SK-N-SH treated with all-trans-retinoic acid at 6 μM for 48 hours (cell line): ENCODE measurements around the gene RASA2.

ENCODE experiments used
- ATAC-seq: fragments of 200-7000 bp; cut with Tn5 transposase; 3 replicates; pipeline ENCODE4 v1.9.1; 2020; ENCODE audit warnings: mild to moderate bottlenecking, moderate library complexity
- ARNTL ChIP-seq: fragments of 450-650 bp; formaldehyde crosslinking; IDR thresholded peaks from 2 replicates; pipeline ENCODE4 v1.5.0; 2020; ENCODE audit warnings: low read depth, mild to moderate bottlenecking, moderate library complexity, borderline replicate concordance
- BACH2 ChIP-seq: fragments of 250-450 bp; sonication (Bioruptor Pico); IDR thresholded peaks from 2 replicates; pipeline ENCODE4 v1.9.0; 2021; ENCODE audit warnings: mild to moderate bottlenecking, borderline replicate concordance
- CSDC2 ChIP-seq: fragments of 250-450 bp; sonication (Bioruptor Pico); IDR thresholded peaks from 2 replicates; pipeline ENCODE4 v1.5.0; 2020; ENCODE audit warnings: mild to moderate bottlenecking, moderate library complexity
- ESRRG ChIP-seq: fragments of 250-450 bp; sonication (Bioruptor Pico); IDR thresholded peaks from 2 replicates; pipeline ENCODE4 v1.6.1; 2021; ENCODE audit warnings: mild to moderate bottlenecking
- GLIS3 ChIP-seq: fragments of 250-450 bp; sonication (Bioruptor Pico); IDR thresholded peaks from 2 replicates; pipeline ENCODE4 v1.5.0; 2020; ENCODE audit warnings: mild to moderate bottlenecking, moderate library complexity
- ISL1 ChIP-seq: fragments of 250-450 bp; sonication (Bioruptor Pico); IDR thresholded peaks from 2 replicates; pipeline ENCODE4 v2.1.2; 2022; ENCODE audit warnings: mild to moderate bottlenecking, moderate library complexity
- OSR1 ChIP-seq: fragments of 250-450 bp; sonication (Bioruptor Pico); IDR thresholded peaks from 2 replicates; pipeline ENCODE4 v1.8.0; 2022; ENCODE audit warnings: moderate library complexity, mild to moderate bottlenecking, inconsistent platforms
- PPARA ChIP-seq: fragments of 250-450 bp; sonication (Bioruptor Pico); IDR thresholded peaks from 2 replicates; pipeline ENCODE4 v1.5.0; 2020; ENCODE audit warnings: mild to moderate bottlenecking, borderline replicate concordance
- RARB ChIP-seq: fragments of 250-450 bp; sonication (Bioruptor Pico); IDR thresholded peaks from 2 replicates; pipeline ENCODE4 v1.8.0; 2021; ENCODE audit warnings: mild to moderate bottlenecking, moderate library complexity
- SNAI2 ChIP-seq: fragments of 250-450 bp; sonication (Bioruptor Pico); IDR thresholded peaks from 2 replicates; pipeline ENCODE4 v1.5.0; 2020; ENCODE audit warnings: mild to moderate bottlenecking, moderate library complexity
- TCF4 ChIP-seq: fragments of 250-450 bp; sonication (Bioruptor Pico); IDR thresholded peaks from 2 replicates; pipeline ENCODE4 v1.8.0; 2021; ENCODE audit warnings: mild to moderate bottlenecking, moderate library complexity, borderline replicate concordance
- TOX ChIP-seq: fragments of 250-450 bp; sonication (Bioruptor Pico); IDR thresholded peaks from 2 replicates; pipeline ENCODE4 v1.8.0; 2021; ENCODE audit warnings: mild to moderate bottlenecking, moderate library complexity, borderline replicate concordance
- ZFP3 ChIP-seq: fragments of 250-450 bp; sonication (Bioruptor Pico); IDR thresholded peaks from 2 replicates; pipeline ENCODE4 v1.5.0; 2020; ENCODE audit warnings: mild to moderate bottlenecking, moderate library complexity
- ZFP30 ChIP-seq: fragments of 450-650 bp; formaldehyde crosslinking; IDR thresholded peaks from 2 replicates; pipeline ENCODE4 v1.5.0; 2022; ENCODE audit warnings: mild to moderate bottlenecking, moderate library complexity
- ZNF565 ChIP-seq: fragments of 450-650 bp; formaldehyde crosslinking; conservative IDR thresholded peaks from 2 replicates; pipeline ENCODE4 v1.5.0; 2020; ENCODE audit warnings: low read depth, mild to moderate bottlenecking, moderate library complexity
- ZNF70 ChIP-seq: fragments of 450-650 bp; formaldehyde crosslinking; IDR thresholded peaks from 2 replicates; pipeline ENCODE4 v1.5.0; 2020; ENCODE audit warnings: mild to moderate bottlenecking, moderate library complexity
- ZNF8 ChIP-seq: fragments of 450-650 bp; formaldehyde crosslinking; IDR thresholded peaks from 2 replicates; pipeline ENCODE4 v1.5.0; 2020; ENCODE audit warnings: mild to moderate bottlenecking, moderate library complexity
- TF ChIP-seq, protein P1 (sequence below): fragments of 250-450 bp; sonication (Bioruptor Pico); IDR thresholded peaks from 2 replicates; pipeline ENCODE4 v1.5.1; 2020; ENCODE audit warnings: low read depth, mild to moderate bottlenecking, moderate library complexity
- TF ChIP-seq, protein P2 (sequence below): fragments of 250-450 bp; sonication (Bioruptor Pico); IDR thresholded peaks from 2 replicates; pipeline ENCODE4 v1.8.0; 2021; ENCODE audit warnings: low read depth, mild to moderate bottlenecking, moderate library complexity, borderline replicate concordance
- TF ChIP-seq, protein P3 (sequence below): fragments of 250-450 bp; sonication (Bioruptor Pico); IDR thresholded peaks from 2 replicates; pipeline ENCODE4 v1.5.0; 2020; ENCODE audit warnings: mild to moderate bottlenecking, moderate library complexity

Gene RASA2

DNA sequence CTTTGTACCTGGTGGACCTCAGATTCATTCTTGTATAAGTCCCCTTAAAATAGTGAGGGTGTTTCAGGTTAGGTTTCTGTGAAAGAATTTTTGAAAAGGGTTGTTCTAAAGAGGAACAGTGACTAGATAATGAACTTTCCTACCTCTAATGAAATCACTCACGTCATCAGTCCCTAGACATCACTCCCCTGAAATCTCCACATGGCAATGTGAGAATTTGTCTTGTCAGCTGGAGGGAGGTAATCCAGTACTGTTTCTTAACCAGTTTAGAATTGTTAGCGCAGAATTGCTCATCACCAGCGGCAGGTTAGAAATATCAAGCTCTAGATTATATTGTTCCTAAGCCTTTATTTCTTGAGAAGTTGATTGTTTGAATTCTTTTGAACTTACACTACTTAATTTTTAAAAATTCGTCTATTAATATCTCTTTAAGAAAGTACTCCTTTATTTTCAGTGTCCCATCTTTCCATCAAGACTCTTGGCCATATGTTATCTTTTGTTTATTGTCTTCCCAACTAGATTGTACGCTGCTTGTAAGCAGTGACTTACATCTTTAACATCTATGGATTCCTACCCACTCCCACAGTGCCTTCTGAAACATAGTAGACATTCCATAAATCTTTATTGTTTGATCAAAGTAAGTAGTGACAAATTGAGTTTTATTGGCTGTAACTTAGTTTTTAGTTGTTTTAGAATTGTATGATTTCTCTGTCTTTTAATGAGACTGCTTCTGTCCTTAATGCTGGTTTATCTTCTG is 52.8 kb downstream of the RASA2 start (continued):
- TF ChIP-seq, protein P1, sequence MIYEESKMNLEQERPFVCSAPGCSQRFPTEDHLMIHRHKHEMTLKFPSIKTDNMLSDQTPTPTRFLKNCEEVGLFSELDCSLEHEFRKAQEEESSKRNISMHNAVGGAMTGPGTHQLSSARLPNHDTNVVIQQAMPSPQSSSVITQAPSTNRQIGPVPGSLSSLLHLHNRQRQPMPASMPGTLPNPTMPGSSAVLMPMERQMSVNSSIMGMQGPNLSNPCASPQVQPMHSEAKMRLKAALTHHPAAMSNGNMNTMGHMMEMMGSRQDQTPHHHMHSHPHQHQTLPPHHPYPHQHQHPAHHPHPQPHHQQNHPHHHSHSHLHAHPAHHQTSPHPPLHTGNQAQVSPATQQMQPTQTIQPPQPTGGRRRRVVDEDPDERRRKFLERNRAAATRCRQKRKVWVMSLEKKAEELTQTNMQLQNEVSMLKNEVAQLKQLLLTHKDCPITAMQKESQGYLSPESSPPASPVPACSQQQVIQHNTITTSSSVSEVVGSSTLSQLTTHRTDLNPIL (CRISPR knock-in tag), result no peak
- TF ChIP-seq ISL1 (CRISPR knock-in tag) (no peak), TCF4 (CRISPR knock-in tag) (no peak), ZNF8 (CRISPR knock-in tag) (no peak), RARB (CRISPR knock-in tag) (no peak), CSDC2 (CRISPR knock-in tag) (no peak), ZFP30 (no peak)

DNA sequence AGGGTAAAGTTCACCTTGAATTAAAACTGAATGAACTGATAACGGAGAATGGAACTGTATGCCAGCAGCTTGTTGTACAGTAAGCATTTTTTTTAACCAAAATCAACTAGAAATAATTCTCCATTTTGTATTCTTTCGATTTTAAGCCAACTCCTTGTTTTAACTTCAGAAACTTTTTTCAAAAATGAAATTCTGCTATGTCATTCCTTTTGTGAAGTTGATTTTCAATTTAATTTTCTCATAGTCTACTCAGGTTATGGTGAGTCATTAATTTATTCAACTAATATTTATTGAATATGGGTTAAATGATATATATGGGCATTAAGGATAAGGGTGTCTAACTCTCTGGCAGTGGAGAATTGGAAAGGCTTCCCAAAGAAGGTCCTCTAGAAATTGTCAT is 53.7 kb downstream of the RASA2 start:
- ATAC-seq, result no peak

DNA sequence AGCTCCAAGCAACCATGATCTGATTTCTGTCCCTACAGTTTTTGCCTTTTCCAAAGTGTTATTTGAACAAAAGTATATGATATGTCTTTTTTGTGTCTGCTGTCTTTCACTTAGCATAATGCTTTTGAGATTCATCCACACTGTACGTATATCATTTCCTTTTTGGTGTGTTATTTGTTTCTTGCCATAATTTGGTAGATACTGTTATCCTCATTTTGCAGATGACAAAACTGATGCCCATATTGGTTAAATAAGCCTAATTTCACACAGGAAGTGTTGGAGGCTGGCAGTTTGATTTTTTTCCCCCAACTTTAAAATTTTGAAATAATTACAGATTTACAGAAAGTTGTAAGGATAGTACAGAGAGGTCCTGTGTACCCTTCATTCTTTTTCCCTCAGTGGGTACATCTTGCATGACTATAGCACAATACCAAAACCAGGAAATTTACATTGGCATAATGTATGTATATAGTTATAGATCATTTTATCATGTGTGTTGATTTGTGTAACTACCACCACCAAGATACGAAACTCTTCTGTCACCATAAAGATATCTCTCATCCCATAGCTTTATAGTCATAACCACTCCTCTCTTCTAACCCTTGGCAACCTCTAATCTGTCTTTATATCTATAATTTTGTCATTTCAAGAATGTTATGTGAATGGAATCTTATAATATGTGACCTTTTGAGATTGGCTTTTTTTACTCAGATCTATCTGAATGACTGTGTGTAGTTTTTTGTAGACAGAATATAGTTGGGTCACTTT is 55.6 kb downstream of the RASA2 start:
- no peak for ATAC-seq
- no peak for TF ChIP-seq TOX (CRISPR knock-in tag)
- TF ChIP-seq TCF4 (CRISPR knock-in tag), result no peak
- TF ChIP-seq, protein P2, sequence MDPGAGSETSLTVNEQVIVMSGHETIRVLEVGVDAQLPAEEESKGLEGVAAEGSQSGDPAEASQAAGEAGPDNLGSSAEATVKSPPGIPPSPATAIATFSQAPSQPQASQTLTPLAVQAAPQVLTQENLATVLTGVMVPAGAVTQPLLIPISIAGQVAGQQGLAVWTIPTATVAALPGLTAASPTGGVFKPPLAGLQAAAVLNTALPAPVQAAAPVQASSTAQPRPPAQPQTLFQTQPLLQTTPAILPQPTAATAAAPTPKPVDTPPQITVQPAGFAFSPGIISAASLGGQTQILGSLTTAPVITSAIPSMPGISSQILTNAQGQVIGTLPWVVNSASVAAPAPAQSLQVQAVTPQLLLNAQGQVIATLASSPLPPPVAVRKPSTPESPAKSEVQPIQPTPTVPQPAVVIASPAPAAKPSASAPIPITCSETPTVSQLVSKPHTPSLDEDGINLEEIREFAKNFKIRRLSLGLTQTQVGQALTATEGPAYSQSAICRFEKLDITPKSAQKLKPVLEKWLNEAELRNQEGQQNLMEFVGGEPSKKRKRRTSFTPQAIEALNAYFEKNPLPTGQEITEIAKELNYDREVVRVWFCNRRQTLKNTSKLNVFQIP (CRISPR knock-in tag), result no peak
- TF ChIP-seq ZNF565, result no peak
- TF ChIP-seq ZNF8 (CRISPR knock-in tag), result no peak
- no peak for TF ChIP-seq PPARA (CRISPR knock-in tag)
- TF ChIP-seq, protein P3, sequence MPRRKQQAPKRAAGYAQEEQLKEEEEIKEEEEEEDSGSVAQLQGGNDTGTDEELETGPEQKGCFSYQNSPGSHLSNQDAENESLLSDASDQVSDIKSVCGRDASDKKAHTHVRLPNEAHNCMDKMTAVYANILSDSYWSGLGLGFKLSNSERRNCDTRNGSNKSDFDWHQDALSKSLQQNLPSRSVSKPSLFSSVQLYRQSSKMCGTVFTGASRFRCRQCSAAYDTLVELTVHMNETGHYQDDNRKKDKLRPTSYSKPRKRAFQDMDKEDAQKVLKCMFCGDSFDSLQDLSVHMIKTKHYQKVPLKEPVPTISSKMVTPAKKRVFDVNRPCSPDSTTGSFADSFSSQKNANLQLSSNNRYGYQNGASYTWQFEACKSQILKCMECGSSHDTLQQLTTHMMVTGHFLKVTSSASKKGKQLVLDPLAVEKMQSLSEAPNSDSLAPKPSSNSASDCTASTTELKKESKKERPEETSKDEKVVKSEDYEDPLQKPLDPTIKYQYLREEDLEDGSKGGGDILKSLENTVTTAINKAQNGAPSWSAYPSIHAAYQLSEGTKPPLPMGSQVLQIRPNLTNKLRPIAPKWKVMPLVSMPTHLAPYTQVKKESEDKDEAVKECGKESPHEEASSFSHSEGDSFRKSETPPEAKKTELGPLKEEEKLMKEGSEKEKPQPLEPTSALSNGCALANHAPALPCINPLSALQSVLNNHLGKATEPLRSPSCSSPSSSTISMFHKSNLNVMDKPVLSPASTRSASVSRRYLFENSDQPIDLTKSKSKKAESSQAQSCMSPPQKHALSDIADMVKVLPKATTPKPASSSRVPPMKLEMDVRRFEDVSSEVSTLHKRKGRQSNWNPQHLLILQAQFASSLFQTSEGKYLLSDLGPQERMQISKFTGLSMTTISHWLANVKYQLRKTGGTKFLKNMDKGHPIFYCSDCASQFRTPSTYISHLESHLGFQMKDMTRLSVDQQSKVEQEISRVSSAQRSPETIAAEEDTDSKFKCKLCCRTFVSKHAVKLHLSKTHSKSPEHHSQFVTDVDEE (CRISPR knock-in tag), result no peak
- TF ChIP-seq ZFP30, result no peak

More for the DNA sequence above, 53.7 kb downstream of the RASA2 start:
- TF ChIP-seq ZNF565 (no peak), ARNTL (CRISPR knock-in tag) (no peak), ZFP3 (no peak), ZNF8 (CRISPR knock-in tag) (no peak), SNAI2 (CRISPR knock-in tag) (no peak), GLIS3 (CRISPR knock-in tag) (no peak), CSDC2 (CRISPR knock-in tag) (no peak), ZFP30 (no peak), OSR1 (CRISPR knock-in tag) (no peak), ZNF70 (CRISPR knock-in tag) (no peak), BACH2 (no peak), ISL1 (CRISPR knock-in tag) (no peak), ESRRG (CRISPR knock-in tag) (no peak)
- TF ChIP-seq, protein P2 (CRISPR knock-in tag), result no peak
- TF ChIP-seq, protein P1 (CRISPR knock-in tag), result no peak
- TF ChIP-seq, all 23 proteins: peak for 0
